Activated CD4-positive, alpha-beta T cell treated with anti-CD3 and anti-CD28 coated beads for 24 hours (primary cell): ENCODE data around the gene NTN1.

Experiments used
- DNase-seq, 2 donors: peaks; one replicate each; pipeline ENCODE4 v3.0.0-alpha.2; 2020; ENCODE audit warnings: low read depth in 2 of 2

Gene NTN1

GRCh38 chr17:9272501-9273200 lies 251.3 kb downstream of the NTN1 start:
- DNase-seq, result no peak

DNA sequence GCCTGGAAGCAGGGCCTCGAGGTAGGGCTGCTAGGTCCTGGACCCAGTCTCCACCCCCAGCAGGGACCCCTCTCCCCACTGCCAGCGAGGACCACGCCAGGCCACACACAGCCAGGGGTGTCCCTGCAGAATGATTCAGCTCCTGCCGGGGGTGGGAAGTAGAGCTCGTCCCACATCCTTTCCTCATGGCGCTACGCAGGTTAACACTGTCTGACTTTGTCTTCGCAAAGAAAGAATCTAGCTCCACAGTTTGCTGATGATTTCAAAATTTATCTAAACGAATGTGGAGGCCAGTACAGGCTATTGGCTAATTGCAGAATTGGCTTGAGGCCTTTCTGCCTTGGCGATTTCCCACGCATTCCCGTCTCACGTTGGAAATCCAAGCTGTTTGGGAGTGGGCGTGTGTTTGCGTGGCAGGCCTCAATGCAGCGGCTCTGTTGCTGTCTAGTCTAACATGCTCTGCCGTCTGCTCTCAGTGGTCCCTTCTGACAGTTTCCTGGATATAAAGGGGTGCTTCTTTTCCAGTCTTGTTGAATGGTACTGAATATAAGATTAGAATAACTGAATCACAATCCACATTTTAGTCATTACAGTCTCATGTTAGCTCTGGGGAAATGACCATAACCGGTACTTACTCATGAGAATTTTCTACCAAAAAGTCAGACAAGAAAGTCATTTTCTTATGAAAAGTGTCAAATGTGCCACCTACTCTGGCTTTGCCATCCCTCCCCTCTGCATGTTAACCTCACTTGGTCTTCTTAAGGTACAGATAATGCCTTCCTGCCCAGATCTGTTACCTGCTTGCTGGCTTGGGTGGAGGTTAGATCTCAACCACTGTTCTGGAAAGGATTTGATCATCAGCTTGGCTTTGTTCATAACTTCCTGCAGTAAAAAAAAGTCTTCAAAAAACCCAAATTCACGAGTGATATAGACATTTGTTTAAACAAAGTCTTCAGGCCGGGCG lies 252.4 kb downstream of the NTN1 start:
- peak in 1 of 2 donors; percentile 15 for DNase-seq

GRCh38 chr17:9274973-9275372 lies 253.7 kb downstream of the NTN1 start:
- DNase-seq, result no peak

DNA sequence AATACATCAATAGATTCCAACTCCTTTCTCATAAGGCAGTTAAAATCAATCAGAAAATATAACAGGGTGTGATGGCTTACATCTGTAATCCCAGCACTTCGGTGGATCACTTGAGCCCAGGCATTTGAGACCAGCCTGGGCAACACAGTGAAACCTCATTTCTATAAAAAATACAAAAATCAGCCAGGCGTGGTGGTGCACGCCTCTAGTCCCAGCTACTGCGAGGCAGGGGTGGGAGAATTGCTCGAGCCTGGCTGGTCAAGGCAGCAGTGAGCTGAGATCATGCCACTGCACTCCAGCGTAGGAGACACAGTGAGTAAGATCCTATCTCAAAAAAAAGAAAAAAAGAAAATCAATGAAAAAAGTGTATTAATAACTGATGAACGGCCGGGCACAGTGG lies 258.6 kb downstream of the NTN1 start:
- no peak for DNase-seq

GRCh38 chr17:9283909-9284308 lies 262.6 kb downstream of the NTN1 start:
- no peak for DNase-seq

DNA sequence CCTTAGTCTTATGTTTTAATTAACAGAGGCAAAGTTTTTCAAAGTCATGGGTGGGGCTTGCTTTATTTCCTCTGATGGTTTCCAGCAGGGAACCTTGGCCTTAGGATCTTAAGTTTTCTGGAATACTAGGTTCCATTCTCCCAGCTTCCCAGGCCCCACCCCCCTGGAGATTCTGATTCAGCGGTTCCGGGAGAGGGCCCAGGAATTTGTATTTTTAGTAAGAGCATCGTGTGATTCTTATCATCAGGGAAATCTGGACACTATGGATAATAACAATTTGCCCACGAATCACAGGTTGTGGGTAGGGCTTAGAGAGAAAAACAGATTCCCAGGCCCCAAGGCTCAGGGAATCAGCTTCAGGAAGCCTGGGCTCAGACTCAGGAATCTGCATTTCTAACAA lies 263.6 kb downstream of the NTN1 start:
- no peak for DNase-seq

DNA sequence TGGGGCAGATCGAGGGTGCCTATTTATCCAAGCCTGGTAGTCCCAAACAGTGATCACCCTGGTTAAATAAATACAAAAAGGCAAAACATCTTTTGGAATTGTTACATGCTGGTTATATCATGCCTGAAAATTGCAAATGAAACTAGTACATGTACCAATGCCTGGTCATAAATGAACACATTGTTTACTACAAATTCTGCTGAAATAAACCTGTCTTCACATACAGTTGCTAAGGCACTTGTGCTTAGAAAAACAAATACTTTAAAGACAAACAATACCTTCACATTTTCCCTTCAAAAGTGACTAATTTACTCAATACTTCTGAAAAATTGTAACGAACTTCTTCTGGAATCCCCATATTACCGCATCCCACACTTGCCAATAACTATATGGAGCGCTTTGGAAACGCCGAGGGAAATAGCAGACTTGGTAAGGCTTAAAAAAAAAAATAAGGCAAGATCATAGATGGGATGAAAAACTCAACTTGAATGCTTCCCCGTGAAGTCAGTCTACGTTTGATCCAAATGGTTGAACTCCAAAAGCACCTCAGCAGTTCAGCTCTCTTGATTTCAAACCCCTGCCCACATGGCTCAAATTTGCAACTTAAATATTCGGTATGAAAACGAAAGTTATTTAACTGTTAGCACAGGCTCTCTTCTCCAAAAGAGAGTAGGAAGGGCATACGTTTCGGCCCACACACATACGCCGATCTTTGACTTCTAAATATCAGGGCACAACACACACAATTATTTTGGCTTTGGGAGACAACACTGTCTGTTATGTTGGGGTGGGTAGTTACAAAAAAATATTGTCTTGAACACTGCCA lies 264.5 kb downstream of the NTN1 start:
- no peak for DNase-seq

GRCh38 chr17:9286434-9286833 lies 265.1 kb downstream of the NTN1 start:
- DNase-seq, result no peak

DNA sequence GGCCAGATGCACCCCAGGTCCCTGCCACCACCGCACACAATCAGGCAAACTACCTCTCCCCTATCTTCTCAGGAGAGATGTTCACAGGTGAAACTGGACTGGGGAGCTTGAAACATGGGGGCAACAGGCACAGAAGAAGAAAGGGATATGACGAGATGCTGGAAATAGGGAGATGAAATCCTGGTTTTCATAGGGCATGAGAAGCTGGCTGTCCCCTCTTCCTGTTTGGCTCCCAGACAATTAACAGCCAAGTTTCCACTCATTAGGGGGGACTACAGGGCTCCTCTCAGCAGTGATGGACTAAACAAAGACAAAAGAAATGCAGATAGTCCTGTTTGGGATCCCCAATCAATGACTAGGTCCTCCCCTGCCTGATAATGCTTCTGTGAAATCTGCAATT lies 266.0 kb downstream of the NTN1 start:
- no peak for DNase-seq

- DNase-seq, result no peak
Measured at GRCh38 chr17:9290226-9290613, 268.9 kb downstream of the NTN1 start.

- DNase-seq, result peak; percentile 21 to 27
Measured at GRCh38 chr17:9291912-9292560, 270.7 kb downstream of the NTN1 start.

DNA sequence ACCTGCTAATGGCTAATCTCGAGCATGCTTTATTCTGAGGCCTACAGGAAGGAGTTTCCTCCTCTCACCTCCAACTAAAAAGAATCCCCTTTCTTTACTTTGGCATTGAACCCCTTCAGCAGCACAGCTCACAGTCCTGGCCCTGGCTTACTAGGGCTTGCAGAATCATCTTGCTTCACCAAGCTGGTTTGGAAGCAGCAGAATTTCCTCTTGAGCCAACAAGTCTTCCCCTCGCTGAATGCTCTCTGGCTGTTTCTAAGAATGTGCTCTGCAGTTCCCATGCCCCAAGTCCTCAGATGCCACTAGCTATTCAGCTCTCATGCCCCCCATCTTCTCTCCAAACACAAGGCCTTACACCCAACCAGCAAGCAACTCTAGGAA lies 271.2 kb downstream of the NTN1 start:
- no peak for DNase-seq
